ENCODE results near the gene SATL1. TPM values are rescaled to one million over a fixed set of nuclear protein-coding genes. Genes with fewer than 3 reads are reported as not detected.

The SATL1 gene
- total RNA-seq, 1 experiment from 2014 or later, result not detected

- ATAC-seq (no peak), DNase-seq (ENCODE audit: low read depth, low spot score) (no peak)
- ChIA-PET POLR2A (no interaction called here), RAD21 (ENCODE audit: low non-redundant PET in 1 of 2, low total read pairs in 2 of 2, uncharacterized antibody in 2 of 2, unreplicated experiment in 2 of 2) (no interaction called here), CTCF (interaction anchor here (1.3 kb wide), 1 partner anchor 430 kb away, joined by 3 read pairs; no protein-coding TSS in a partner anchor)
- no TSS peak for BruUV-seq (replicated peaks)
- Histone ChIP-seq H3K27ac (ENCODE audit: low read depth, low read length) (no peak overlapping the region), H3K27me3 (ENCODE audit: insufficient read depth, low read length) (no peaks in the 10 kb centered on the region), H3K4me2 (ENCODE audit: low read length) (no peak overlapping the region), H3K4me1 (ENCODE audit: control insufficient read depth in 1 of 2, insufficient read depth in 2 of 2, low read length in 2 of 2) (no peaks in the 10 kb centered on the region), H3K9ac (ENCODE audit: low read length) (no peak overlapping the region), H3K79me2 (ENCODE audit: insufficient read depth, low read length) (no peaks in the 10 kb centered on the region), H3K4me3 (replicated peaks in 1 of 2; ENCODE audit: low read depth in 1 of 2, low read length in 2 of 2) (no peak overlapping the region), H2AFZ (ENCODE audit: low read depth, low read length, poor library complexity, severe bottlenecking) (no peak overlapping the region), H3K36me3 (ENCODE audit: control insufficient read depth in 1 of 2, insufficient read depth in 2 of 2, low read length in 2 of 2) (no peaks in the 10 kb centered on the region), H3K9me2 (ENCODE audit: insufficient read depth) (no peaks in the 10 kb centered on the region), H4K20me1 (ENCODE audit: insufficient read depth) (no peaks in the 10 kb centered on the region), H3K9me3 (ENCODE audit: control insufficient read depth in 1 of 2, insufficient read depth in 1 of 2, low read depth in 1 of 2, low read length in 2 of 2) (no peaks in the 10 kb centered on the region)
- intact Hi-C loops (cut with micrococcal nuclease), result no loop called here
- TF ChIP-seq ZFX (IDR thresholded peaks at IDR 0.05), result no peak
- no peak for TF ChIP-seq SRF (IDR thresholded peaks at IDR 0.05; ENCODE audit: low read depth)
- TF ChIP-seq ZBTB33 (IDR thresholded peaks at IDR 0.05; ENCODE audit: extremely low read depth, insufficient replicate concordance, low read length), result no peak
- no peak for TF ChIP-seq EZH2phosphoT487 (IDR thresholded peaks at IDR 0.05; ENCODE audit: borderline replicate concordance)
- no peak for TF ChIP-seq EZH2 (IDR thresholded peaks at IDR 0.05)
- no peak for TF ChIP-seq EGR1 (IDR thresholded peaks at IDR 0.05; ENCODE audit: low read depth)
- TF ChIP-seq, protein P1, sequence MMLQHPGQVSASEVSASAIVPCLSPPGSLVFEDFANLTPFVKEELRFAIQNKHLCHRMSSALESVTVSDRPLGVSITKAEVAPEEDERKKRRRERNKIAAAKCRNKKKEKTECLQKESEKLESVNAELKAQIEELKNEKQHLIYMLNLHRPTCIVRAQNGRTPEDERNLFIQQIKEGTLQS (IDR thresholded peaks at IDR 0.05), result no peak
- TF ChIP-seq, protein P2, sequence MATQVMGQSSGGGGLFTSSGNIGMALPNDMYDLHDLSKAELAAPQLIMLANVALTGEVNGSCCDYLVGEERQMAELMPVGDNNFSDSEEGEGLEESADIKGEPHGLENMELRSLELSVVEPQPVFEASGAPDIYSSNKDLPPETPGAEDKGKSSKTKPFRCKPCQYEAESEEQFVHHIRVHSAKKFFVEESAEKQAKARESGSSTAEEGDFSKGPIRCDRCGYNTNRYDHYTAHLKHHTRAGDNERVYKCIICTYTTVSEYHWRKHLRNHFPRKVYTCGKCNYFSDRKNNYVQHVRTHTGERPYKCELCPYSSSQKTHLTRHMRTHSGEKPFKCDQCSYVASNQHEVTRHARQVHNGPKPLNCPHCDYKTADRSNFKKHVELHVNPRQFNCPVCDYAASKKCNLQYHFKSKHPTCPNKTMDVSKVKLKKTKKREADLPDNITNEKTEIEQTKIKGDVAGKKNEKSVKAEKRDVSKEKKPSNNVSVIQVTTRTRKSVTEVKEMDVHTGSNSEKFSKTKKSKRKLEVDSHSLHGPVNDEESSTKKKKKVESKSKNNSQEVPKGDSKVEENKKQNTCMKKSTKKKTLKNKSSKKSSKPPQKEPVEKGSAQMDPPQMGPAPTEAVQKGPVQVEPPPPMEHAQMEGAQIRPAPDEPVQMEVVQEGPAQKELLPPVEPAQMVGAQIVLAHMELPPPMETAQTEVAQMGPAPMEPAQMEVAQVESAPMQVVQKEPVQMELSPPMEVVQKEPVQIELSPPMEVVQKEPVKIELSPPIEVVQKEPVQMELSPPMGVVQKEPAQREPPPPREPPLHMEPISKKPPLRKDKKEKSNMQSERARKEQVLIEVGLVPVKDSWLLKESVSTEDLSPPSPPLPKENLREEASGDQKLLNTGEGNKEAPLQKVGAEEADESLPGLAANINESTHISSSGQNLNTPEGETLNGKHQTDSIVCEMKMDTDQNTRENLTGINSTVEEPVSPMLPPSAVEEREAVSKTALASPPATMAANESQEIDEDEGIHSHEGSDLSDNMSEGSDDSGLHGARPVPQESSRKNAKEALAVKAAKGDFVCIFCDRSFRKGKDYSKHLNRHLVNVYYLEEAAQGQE (IDR thresholded peaks at IDR 0.05; ENCODE audit: low read depth), result no peak
- no peak for TF ChIP-seq JUND (IDR thresholded peaks at IDR 0.05)
- no peak for TF ChIP-seq SIN3A (IDR thresholded peaks at IDR 0.05; ENCODE audit: low read depth)
- no peak for TF ChIP-seq POLR2AphosphoS5 (IDR thresholded peaks at IDR 0.05; ENCODE audit: low read depth, low read length)
- TF ChIP-seq SP1 (IDR thresholded peaks at IDR 0.05; ENCODE audit: low read depth), result no peak
- no peak for TF ChIP-seq TCF7L2 (IDR thresholded peaks at IDR 0.05; ENCODE audit: borderline replicate concordance, extremely low read depth, insufficient read depth, insufficient read length)
- no peak for TF ChIP-seq FOSL1 (IDR thresholded peaks at IDR 0.05; ENCODE audit: low read depth)
- no peak for TF ChIP-seq CBX3 (IDR thresholded peaks at IDR 0.05; ENCODE audit: low read depth)
- TF ChIP-seq ZNF274 (IDR thresholded peaks at IDR 0.05; ENCODE audit: low read depth, low read length), result no peak
- no peak for TF ChIP-seq CEBPB (IDR thresholded peaks at IDR 0.05; ENCODE audit: low read depth)
- TF ChIP-seq RAD21 (IDR thresholded peaks at IDR 0.05; ENCODE audit: low read depth), result no peak
Observed at GRCh38 chrX:85114171-85114570, 129.4 kb downstream of the SATL1 start.

Measured in HCT116 (cell line).